Activated CD4-positive, alpha-beta T cell treated with anti-CD3 and anti-CD28 coated beads, Interleukin-2, amount 50 U/mL, for 24 hours (primary cell): Measurements from ENCODE around the gene TEC.
"Not testable (repeated sequence)": the region's sequence is repeated elsewhere in the genome, so short reads cannot be mapped to it uniquely, and the experiment has no call there.

Source experiments
- DNase-seq, 2 donors: peaks; one replicate each; pipeline ENCODE4 v3.0.0-alpha.2; 2020; ENCODE audit warnings: low read depth in 1 of 2, low spot score in 1 of 2

Gene TEC

GRCh38 chr4:48268956-48269860, at the start of gene TEC:
TEC (minus strand) TSS chr4:48269838; CDS start chr4:48228614, 41,224 bp downstream.
- peak in 1 of 2 donors; percentile 12 for DNase-seq

- DNase-seq = peak in 1 of 2 donors; percentile 20
These were observed 46.3 kb upstream of the TEC start for GRCh38 chr4:48315728-48316630.

GRCh38 chr4:48314746-48315145, 45.1 kb upstream of the TEC start:
- DNase-seq = not testable (repeated sequence)

GRCh38 chr4:48311896-48312295, 42.3 kb upstream of the TEC start:
- no peak for DNase-seq

GRCh38 chr4:48308901-48309300, 39.3 kb upstream of the TEC start:
- DNase-seq = no peak

- no peak for DNase-seq
These were observed 37.9 kb upstream of the TEC start for GRCh38 chr4:48307528-48307927.

GRCh38 chr4:48305508-48305907, 35.9 kb upstream of the TEC start:
- no peak for DNase-seq

GRCh38 chr4:48300004-48300403, 30.4 kb upstream of the TEC start:
- no peak for DNase-seq

- no peak for DNase-seq
These were observed 29.9 kb upstream of the TEC start for GRCh38 chr4:48299560-48299959.

GRCh38 chr4:48297256-48297846, 27.7 kb upstream of the TEC start:
- no peak for DNase-seq

- DNase-seq = no peak
These were observed 26.7 kb upstream of the TEC start for GRCh38 chr4:48296365-48296764.

GRCh38 chr4:48295116-48295515, 25.5 kb upstream of the TEC start:
- DNase-seq = no peak

- DNase-seq = not testable (repeated sequence)
These were observed 22.7 kb upstream of the TEC start for GRCh38 chr4:48292218-48292790.

GRCh38 chr4:48290146-48290772, 20.6 kb upstream of the TEC start:
- no peak for DNase-seq

- DNase-seq = not testable (repeated sequence)
These were observed 16.4 kb upstream of the TEC start for GRCh38 chr4:48286060-48286459.

- not testable (repeated sequence) for DNase-seq
These were observed 16.0 kb upstream of the TEC start for GRCh38 chr4:48285640-48286039.

- no peak for DNase-seq
These were observed 6.0 kb upstream of the TEC start for GRCh38 chr4:48275686-48276085.

GRCh38 chr4:48275247-48275646, 5.6 kb upstream of the TEC start:
- DNase-seq = no peak

GRCh38 chr4:48271626-48272025, 2.0 kb upstream of the TEC start:
- DNase-seq = no peak

GRCh38 chr4:48270951-48271473, 1.4 kb upstream of the TEC start:
- DNase-seq = no peak
